ENCODE measurements around the gene CCDC117. TPM values are rescaled to one million over a fixed set of nuclear protein-coding genes. Genes with fewer than 3 reads are reported as not detected.
A peak's percentile ranks its signal among the peaks of the same experiment; 100 is the strongest.

Gene CCDC117
- total and polyA plus RNA-seq, 5 donors from 2014 or later = 14.7 to 25.2 (median 16.1) TPM

DNA sequence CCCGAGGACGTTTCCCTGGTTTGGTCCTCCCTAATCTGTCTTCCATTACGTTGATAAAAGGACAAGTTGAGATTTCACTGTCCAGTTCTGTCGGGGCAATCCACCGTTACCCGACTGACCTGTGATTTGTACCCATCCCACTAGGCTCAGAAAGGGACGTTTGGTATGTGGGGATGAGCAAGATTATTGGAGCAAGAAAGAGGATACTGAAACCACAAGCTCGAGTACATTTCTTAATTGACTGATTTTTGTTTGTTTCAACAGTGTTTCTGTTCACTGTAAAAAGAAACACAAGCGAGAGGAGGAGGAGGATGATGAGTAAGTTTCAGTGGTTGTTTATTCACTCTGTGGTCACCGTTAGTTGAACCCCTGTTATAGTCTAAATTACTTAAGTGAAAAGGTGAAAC lies 969 bp downstream of the CCDC117 start:
- peak overlapping the region; percentile 86 for H3K27ac ChIP-seq (ENCODE audit: insufficient read depth, low read length, poor library complexity, severe bottlenecking)
- H3K36me3 ChIP-seq (ENCODE audit: control insufficient read depth, insufficient read depth, low read length) = peaks cover 8% of the 10 kb centered on the region
- DNase-seq (peak in 1 of 3 donors; percentile 58), ATAC-seq (ENCODE audit: low read depth in 2 of 2) (no peak)
- H3K9me3 ChIP-seq (ENCODE audit: control insufficient read depth in 2 of 2, low read length in 2 of 2) = no peaks in the 10 kb centered on the region
- peaks cover 10 to 50% (median 28%) of the 10 kb centered on the region in 4 donors for H3K4me1 Mint-ChIP-seq
- peaks cover 24% of the 10 kb centered on the region for H3K4me1 ChIP-seq (ENCODE audit: control insufficient read depth, insufficient read depth, low read length, poor library complexity, severe bottlenecking)
- no peaks in the 10 kb centered on the region for H3K9me3 Mint-ChIP-seq
- no peaks in the 10 kb centered on the region for H3K27me3 ChIP-seq (ENCODE audit: control insufficient read depth, insufficient read depth, low read length)
- peak overlapping the region; percentile 72 to 96 (median 87) for H3K27ac Mint-ChIP-seq
- H3K4me3 Mint-ChIP-seq = peak overlapping the region; percentile 93 to 100 (median 97)
- no peaks in the 10 kb centered on the region for H3K27me3 Mint-ChIP-seq
- H3K4me3 ChIP-seq (ENCODE audit: low read depth, low read length) = peak overlapping the region; percentile 95
- H3K36me3 Mint-ChIP-seq = peaks cover 12% of the 10 kb centered on the region

DNA sequence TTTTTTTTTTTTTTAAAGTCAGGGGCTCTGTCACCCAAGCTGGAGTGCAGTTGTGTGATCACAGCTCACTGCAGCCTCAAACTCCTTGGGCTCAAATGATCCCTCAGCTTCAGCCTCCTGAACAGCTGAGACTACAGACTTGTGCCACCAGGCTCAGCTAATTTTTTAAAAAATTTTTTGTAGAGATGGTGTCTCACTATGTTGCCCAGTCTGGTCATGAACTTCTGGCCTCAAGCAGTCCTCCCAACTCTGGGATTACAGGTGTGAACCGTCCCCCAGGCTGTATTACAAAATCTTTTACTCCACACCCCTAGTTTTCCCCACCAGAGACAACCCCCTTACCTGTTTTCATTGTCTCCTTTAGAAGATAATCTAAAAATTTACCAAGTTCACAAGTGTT lies 1.9 kb downstream of the CCDC117 start:
- H3K36me3 Mint-ChIP-seq = peaks cover 12% of the 10 kb centered on the region
- peaks cover 29% of the 10 kb centered on the region for H3K4me1 ChIP-seq (ENCODE audit: control insufficient read depth, insufficient read depth, low read length, poor library complexity, severe bottlenecking)
- no peak overlapping the region for H3K27ac ChIP-seq (ENCODE audit: insufficient read depth, low read length, poor library complexity, severe bottlenecking)
- H3K9me3 ChIP-seq (ENCODE audit: control insufficient read depth in 2 of 2, low read length in 2 of 2) = no peaks in the 10 kb centered on the region
- H3K27ac Mint-ChIP-seq = peak overlapping the region in 2 of 3 donors; percentile 26 to 87
- no peak for ATAC-seq (ENCODE audit: low read depth in 2 of 2)
- H3K4me1 Mint-ChIP-seq = peaks cover 12 to 57% (median 28%) of the 10 kb centered on the region in 4 donors
- peak overlapping the region; percentile 64 to 97 (median 86) for H3K4me3 Mint-ChIP-seq
- DNase-seq = no peak
- no peaks in the 10 kb centered on the region for H3K27me3 Mint-ChIP-seq
- peaks cover 14% of the 10 kb centered on the region for H3K36me3 ChIP-seq (ENCODE audit: control insufficient read depth, insufficient read depth, low read length)
- no peaks in the 10 kb centered on the region for H3K9me3 Mint-ChIP-seq
- no peaks in the 10 kb centered on the region for H3K27me3 ChIP-seq (ENCODE audit: control insufficient read depth, insufficient read depth, low read length)
- H3K4me3 ChIP-seq (ENCODE audit: low read depth, low read length) = peak overlapping the region; percentile 4

DNA sequence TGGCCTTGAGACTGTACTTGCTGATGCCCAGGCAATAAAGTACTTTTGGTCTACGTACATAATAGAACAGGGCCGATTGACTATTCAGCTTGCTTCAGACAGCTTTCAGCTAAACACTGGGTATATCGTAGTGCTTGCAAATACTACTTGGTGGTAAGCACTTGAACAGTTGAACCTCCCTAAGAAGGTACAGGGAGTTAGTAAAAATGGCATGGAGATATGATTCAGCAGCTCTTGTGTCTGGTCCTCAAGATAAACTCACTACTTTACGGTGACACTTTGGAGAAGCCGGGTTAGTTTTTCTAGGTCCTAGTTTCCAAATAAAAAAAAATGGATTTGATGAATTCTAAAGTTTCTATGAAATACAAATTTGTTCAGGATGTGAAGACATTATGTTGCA lies 7.3 kb downstream of the CCDC117 start:
- Histone ChIP-seq H3K4me1 (ENCODE audit: control insufficient read depth, insufficient read depth, low read length, poor library complexity, severe bottlenecking) (peaks cover 15% of the 10 kb centered on the region), H3K27ac (ENCODE audit: insufficient read depth, low read length, poor library complexity, severe bottlenecking) (no peak overlapping the region), H3K4me3 (ENCODE audit: low read depth, low read length) (no peak overlapping the region), H3K27me3 (ENCODE audit: control insufficient read depth, insufficient read depth, low read length) (no peaks in the 10 kb centered on the region), H3K36me3 (ENCODE audit: control insufficient read depth, insufficient read depth, low read length) (peaks cover 61% of the 10 kb centered on the region), H3K9me3 (ENCODE audit: control insufficient read depth in 2 of 2, low read length in 2 of 2) (no peaks in the 10 kb centered on the region)
- peak overlapping the region in 1 of 3 donors; percentile 54 for H3K27ac Mint-ChIP-seq
- H3K27me3 Mint-ChIP-seq = no peaks in the 10 kb centered on the region
- peaks cover 0 to 1% (median 0%) of the 10 kb centered on the region in 7 donors for H3K9me3 Mint-ChIP-seq
- peaks cover 23% of the 10 kb centered on the region for H3K36me3 Mint-ChIP-seq
- DNase-seq (no peak), ATAC-seq (ENCODE audit: low read depth in 2 of 2) (no peak)
- peaks cover 11 to 54% (median 31%) of the 10 kb centered on the region in 4 donors for H3K4me1 Mint-ChIP-seq
- peak overlapping the region in 1 of 4 donors; percentile 7 for H3K4me3 Mint-ChIP-seq

DNA sequence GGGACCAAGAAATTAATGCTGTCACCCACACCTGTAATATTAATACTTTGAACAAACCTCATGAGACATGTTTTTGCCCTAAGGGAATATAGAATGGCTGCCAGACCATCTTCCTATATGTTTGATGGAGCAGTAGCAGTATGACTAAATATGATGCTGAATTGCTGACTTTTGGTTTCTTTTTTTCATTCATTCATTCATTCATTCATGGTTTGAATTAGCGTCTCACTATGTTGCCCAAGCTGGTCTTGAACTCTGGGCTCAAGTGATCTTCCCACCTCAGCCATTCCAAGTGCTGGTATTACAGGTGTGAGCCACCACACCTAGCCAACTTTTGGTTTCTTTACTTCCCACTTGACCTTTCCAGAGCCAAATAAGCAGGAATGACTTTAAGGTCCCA lies 7.8 kb downstream of the CCDC117 start:
- H3K36me3 Mint-ChIP-seq = peaks cover 24% of the 10 kb centered on the region
- H3K4me1 Mint-ChIP-seq = peaks cover 11 to 50% (median 28%) of the 10 kb centered on the region in 4 donors
- no peak for DNase-seq
- Histone ChIP-seq H3K36me3 (ENCODE audit: control insufficient read depth, insufficient read depth, low read length) (peaks cover 65% of the 10 kb centered on the region), H3K27ac (ENCODE audit: insufficient read depth, low read length, poor library complexity, severe bottlenecking) (no peak overlapping the region), H3K9me3 (ENCODE audit: control insufficient read depth in 2 of 2, low read length in 2 of 2) (no peaks in the 10 kb centered on the region), H3K27me3 (ENCODE audit: control insufficient read depth, insufficient read depth, low read length) (no peaks in the 10 kb centered on the region), H3K4me3 (ENCODE audit: low read depth, low read length) (no peak overlapping the region), H3K4me1 (ENCODE audit: control insufficient read depth, insufficient read depth, low read length, poor library complexity, severe bottlenecking) (peaks cover 10% of the 10 kb centered on the region)
- H3K27ac Mint-ChIP-seq = peak overlapping the region in 2 of 3 donors; percentile 36 to 54
- H3K9me3 Mint-ChIP-seq = peaks cover 0 to 1% (median 0%) of the 10 kb centered on the region in 7 donors
- no peak for ATAC-seq (ENCODE audit: low read depth in 2 of 2)
- H3K4me3 Mint-ChIP-seq = peak overlapping the region in 1 of 4 donors; percentile 7
- no peaks in the 10 kb centered on the region for H3K27me3 Mint-ChIP-seq

DNA sequence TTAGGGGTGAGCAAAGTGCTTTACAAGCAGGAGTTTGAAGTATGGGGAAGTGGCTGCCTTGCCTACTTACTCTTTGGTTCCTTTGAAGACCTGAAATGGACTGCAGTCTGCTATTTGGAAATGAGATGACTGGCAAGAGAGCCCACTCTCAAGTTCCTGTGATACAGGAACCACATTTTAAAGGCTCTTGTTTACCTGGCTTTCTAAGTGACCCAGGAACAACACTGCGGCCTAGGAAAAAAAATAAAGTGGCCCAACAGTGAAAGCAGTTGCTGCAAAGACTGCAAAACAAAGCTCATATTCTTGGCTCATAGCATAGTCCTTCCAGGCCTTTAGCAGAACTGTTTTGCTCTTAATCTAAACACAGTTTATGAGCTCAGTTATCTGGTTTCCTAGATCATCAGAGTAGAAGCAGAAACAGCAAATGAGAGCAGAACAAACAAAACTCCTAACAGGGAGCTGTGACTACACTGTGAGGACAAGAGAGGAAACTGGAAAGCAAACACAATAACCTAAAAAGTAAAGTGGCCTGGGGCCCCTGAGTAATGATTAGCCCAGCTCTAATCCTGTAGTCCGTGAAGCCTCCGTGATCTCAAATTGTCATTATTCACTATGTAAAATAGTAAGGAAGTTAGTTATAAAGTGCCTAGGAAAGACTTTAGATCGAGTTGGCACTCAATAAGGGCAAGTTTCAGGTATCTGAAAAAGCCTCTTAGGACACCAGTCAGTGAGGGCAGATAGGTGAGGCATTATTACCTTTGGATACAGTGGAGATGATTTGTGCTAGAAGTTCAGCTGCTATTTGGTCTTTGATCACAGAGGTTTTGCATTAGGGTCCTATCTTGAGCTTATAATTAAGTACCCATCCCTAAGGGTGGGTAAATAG lies 11.5 kb downstream of the CCDC117 start:
- no peaks in the 10 kb centered on the region for H3K27me3 ChIP-seq (ENCODE audit: control insufficient read depth, insufficient read depth, low read length)

DNA sequence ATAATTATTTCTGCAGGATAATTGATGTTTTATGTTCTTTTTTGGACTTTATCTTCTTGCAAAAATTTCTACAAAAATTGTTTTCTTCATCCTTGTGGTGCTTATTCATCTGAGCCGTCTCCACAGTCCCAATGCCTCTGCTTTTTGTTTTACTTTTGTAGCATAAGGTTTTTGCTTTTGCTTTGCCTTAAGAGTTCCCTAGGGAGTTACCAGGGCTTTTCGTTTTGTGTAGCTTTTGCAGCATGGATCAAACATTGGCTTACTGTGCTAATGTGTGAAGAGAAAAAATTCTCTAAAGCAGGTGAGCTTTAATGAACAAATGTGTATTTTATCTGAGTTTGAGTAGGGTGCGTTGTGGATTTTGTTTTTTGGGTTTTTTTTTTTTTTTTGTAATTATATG lies 16.1 kb downstream of the CCDC117 start:
- Mint-ChIP-seq H3K4me1 (peaks cover 16 to 38% (median 25%) of the 10 kb centered on the region in 4 donors), H3K36me3 (peaks cover 25% of the 10 kb centered on the region), H3K4me3 (no peak overlapping the region), H3K27ac (no peak overlapping the region), H3K9me3 (no peaks in the 10 kb centered on the region), H3K27me3 (no peaks in the 10 kb centered on the region)
- Histone ChIP-seq H3K4me3 (ENCODE audit: low read depth, low read length) (no peak overlapping the region), H3K4me1 (ENCODE audit: control insufficient read depth, insufficient read depth, low read length, poor library complexity, severe bottlenecking) (peaks cover 13% of the 10 kb centered on the region), H3K9me3 (ENCODE audit: control insufficient read depth in 2 of 2, low read length in 2 of 2) (no peaks in the 10 kb centered on the region), H3K27me3 (ENCODE audit: control insufficient read depth, insufficient read depth, low read length) (no peaks in the 10 kb centered on the region), H3K36me3 (ENCODE audit: control insufficient read depth, insufficient read depth, low read length) (peaks cover 58% of the 10 kb centered on the region), H3K27ac (ENCODE audit: insufficient read depth, low read length, poor library complexity, severe bottlenecking) (no peak overlapping the region)
- ATAC-seq (ENCODE audit: low read depth in 2 of 2) = no peak
- DNase-seq = no peak

More for the DNA sequence above, 11.5 kb downstream of the CCDC117 start:
- Histone ChIP-seq H3K27ac (ENCODE audit: insufficient read depth, low read length, poor library complexity, severe bottlenecking) (no peak overlapping the region), H3K4me1 (ENCODE audit: control insufficient read depth, insufficient read depth, low read length, poor library complexity, severe bottlenecking) (peaks cover 4% of the 10 kb centered on the region), H3K9me3 (ENCODE audit: control insufficient read depth in 2 of 2, low read length in 2 of 2) (no peaks in the 10 kb centered on the region), H3K36me3 (ENCODE audit: control insufficient read depth, insufficient read depth, low read length) (peaks cover 87% of the 10 kb centered on the region), H3K4me3 (ENCODE audit: low read depth, low read length) (no peak overlapping the region)
- Mint-ChIP-seq H3K9me3 (peaks cover 0 to 1% (median 0%) of the 10 kb centered on the region in 7 donors), H3K27me3 (no peaks in the 10 kb centered on the region), H3K27ac (peak overlapping the region in 1 of 3 donors; percentile 29), H3K4me3 (no peak overlapping the region), H3K36me3 (peaks cover 33% of the 10 kb centered on the region), H3K4me1 (peaks cover 15 to 31% (median 17%) of the 10 kb centered on the region in 4 donors)
- ATAC-seq (ENCODE audit: low read depth in 2 of 2) (no peak), DNase-seq (no peak)

DNA sequence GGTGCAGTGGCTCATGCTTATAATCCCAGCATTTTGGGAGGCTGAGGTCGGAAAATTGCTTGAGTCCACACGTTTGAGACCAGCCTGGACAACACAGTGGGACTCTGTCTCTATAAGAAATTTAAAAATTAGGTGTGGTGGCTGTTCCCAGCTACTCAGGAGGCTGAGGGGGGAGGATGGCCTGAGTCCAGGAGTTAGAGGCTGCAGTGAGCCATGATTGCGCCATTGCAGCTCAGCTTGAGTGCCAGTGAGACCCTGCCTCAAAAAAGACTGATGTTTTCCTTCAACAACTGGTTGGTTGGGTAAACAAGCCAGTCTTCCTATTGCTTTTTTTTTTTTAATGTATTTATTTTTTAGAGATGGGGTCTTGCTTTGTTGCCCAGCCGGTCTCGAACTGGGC lies 18.6 kb downstream of the CCDC117 start:
- peaks cover 22% of the 10 kb centered on the region for H3K36me3 Mint-ChIP-seq
- no peaks in the 10 kb centered on the region for H3K9me3 Mint-ChIP-seq
- H3K27ac Mint-ChIP-seq = no peak overlapping the region
- H3K27ac ChIP-seq (ENCODE audit: insufficient read depth, low read length, poor library complexity, severe bottlenecking) = no peak overlapping the region
- no peaks in the 10 kb centered on the region for H3K27me3 ChIP-seq (ENCODE audit: control insufficient read depth, insufficient read depth, low read length)
- H3K4me3 Mint-ChIP-seq = peak overlapping the region in 1 of 4 donors; percentile 42
- H3K9me3 ChIP-seq (ENCODE audit: control insufficient read depth in 2 of 2, low read length in 2 of 2) = no peaks in the 10 kb centered on the region
- no peak for ATAC-seq (ENCODE audit: low read depth in 2 of 2)
- DNase-seq = no peak
- H3K36me3 ChIP-seq (ENCODE audit: control insufficient read depth, insufficient read depth, low read length) = peaks cover 55% of the 10 kb centered on the region
- peaks cover 24 to 48% (median 38%) of the 10 kb centered on the region in 4 donors for H3K4me1 Mint-ChIP-seq
- no peak overlapping the region for H3K4me3 ChIP-seq (ENCODE audit: low read depth, low read length)
- H3K27me3 Mint-ChIP-seq = no peaks in the 10 kb centered on the region
- peaks cover 13% of the 10 kb centered on the region for H3K4me1 ChIP-seq (ENCODE audit: control insufficient read depth, insufficient read depth, low read length, poor library complexity, severe bottlenecking)
